SK-N-SH treated with all-trans-retinoic acid at 6 μM for 48 hours (cell line): ENCODE measurements around the gene DENND5B.

Source experiments
- BACH2 ChIP-seq: fragments of 250-450 bp; sonication (Bioruptor Pico); IDR thresholded peaks from 2 replicates; pipeline ENCODE4 v1.9.0; 2021; ENCODE audit warnings: mild to moderate bottlenecking, borderline replicate concordance
- CSDC2 ChIP-seq: fragments of 250-450 bp; sonication (Bioruptor Pico); IDR thresholded peaks from 2 replicates; pipeline ENCODE4 v1.5.0; 2020; ENCODE audit warnings: mild to moderate bottlenecking, moderate library complexity
- ISL1 ChIP-seq: fragments of 250-450 bp; sonication (Bioruptor Pico); IDR thresholded peaks from 2 replicates; pipeline ENCODE4 v2.1.2; 2022; ENCODE audit warnings: mild to moderate bottlenecking, moderate library complexity
- PATZ1 ChIP-seq: fragments of 250-450 bp; sonication (Bioruptor Pico); IDR thresholded peaks from 2 replicates; pipeline ENCODE4 v1.8.0; 2020; ENCODE audit warnings: mild to moderate bottlenecking, moderate library complexity, borderline replicate concordance
- PPARA ChIP-seq: fragments of 250-450 bp; sonication (Bioruptor Pico); IDR thresholded peaks from 2 replicates; pipeline ENCODE4 v1.5.0; 2020; ENCODE audit warnings: mild to moderate bottlenecking, borderline replicate concordance
- TCF4 ChIP-seq: fragments of 250-450 bp; sonication (Bioruptor Pico); IDR thresholded peaks from 2 replicates; pipeline ENCODE4 v1.8.0; 2021; ENCODE audit warnings: mild to moderate bottlenecking, moderate library complexity, borderline replicate concordance
- TOX ChIP-seq: fragments of 250-450 bp; sonication (Bioruptor Pico); IDR thresholded peaks from 2 replicates; pipeline ENCODE4 v1.8.0; 2021; ENCODE audit warnings: mild to moderate bottlenecking, moderate library complexity, borderline replicate concordance
- TSHZ2 ChIP-seq: fragments of 250-450 bp; sonication (Bioruptor Pico); IDR thresholded peaks from 2 replicates; pipeline ENCODE4 v1.5.0; 2020; ENCODE audit warnings: mild to moderate bottlenecking, moderate library complexity
- ZFP3 ChIP-seq: fragments of 250-450 bp; sonication (Bioruptor Pico); IDR thresholded peaks from 2 replicates; pipeline ENCODE4 v1.5.0; 2020; ENCODE audit warnings: mild to moderate bottlenecking, moderate library complexity
- ZFP30 ChIP-seq: fragments of 450-650 bp; formaldehyde crosslinking; IDR thresholded peaks from 2 replicates; pipeline ENCODE4 v1.5.0; 2022; ENCODE audit warnings: mild to moderate bottlenecking, moderate library complexity

DNA sequence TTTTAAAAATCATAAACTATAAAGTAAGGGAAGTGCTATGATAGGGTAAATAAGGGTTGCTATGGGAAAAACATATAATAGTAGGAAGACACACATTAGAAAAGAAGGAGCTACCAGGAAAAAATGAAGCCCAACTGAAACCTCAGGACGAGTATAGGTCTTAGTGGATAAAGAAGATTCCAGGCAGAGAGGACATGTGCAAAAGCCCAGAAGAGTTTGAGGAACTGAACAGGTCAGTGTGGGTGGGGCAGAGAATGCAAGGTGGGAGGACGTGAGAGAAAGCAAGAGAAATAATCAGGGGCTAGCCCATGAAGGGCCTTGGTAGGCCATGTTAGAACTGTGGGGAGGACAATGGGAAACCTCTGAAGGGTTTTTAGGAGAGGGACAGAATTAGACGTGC lies 109.5 kb downstream of the DENND5B start:
- TF ChIP-seq TSHZ2 (CRISPR knock-in tag), result no peak
- no peak for TF ChIP-seq PATZ1
- TF ChIP-seq TOX (CRISPR knock-in tag), result no peak
- no peak for TF ChIP-seq TCF4
- TF ChIP-seq ISL1, result no peak
- no peak for TF ChIP-seq ZFP30 (CRISPR knock-in tag)
- TF ChIP-seq BACH2 (CRISPR knock-in tag), result no peak
- TF ChIP-seq CSDC2 (CRISPR knock-in tag), result no peak
- TF ChIP-seq PPARA, result no peak
- TF ChIP-seq ZFP3, result no peak
